SK-N-SH (cell line): Measurements from ENCODE around the gene ZFPL1.
A peak's percentile ranks its signal among the peaks of the same experiment; 100 is the strongest.

Source experiments
- CTCF ChIP-seq: fragments of 200-600 bp; sonication (generic); IDR thresholded peaks from 2 replicates; pipeline ENCODE4 v1.6.1; 2017; ENCODE audit warnings: antibody characterized with exemption, mild to moderate bottlenecking, moderate library complexity
- EZH2phosphoT487 ChIP-seq: fragments of 200-600 bp; sonication (generic); IDR thresholded peaks from 2 replicates; pipeline ENCODE4 v1.6.1; 2017; ENCODE audit warnings: low read depth, mixed run types, mild to moderate bottlenecking, antibody characterized with exemption, moderate library complexity, borderline replicate concordance
- FOSL2 ChIP-seq: IDR thresholded peaks from 2 replicates; pipeline ENCODE4 v1.4.0; 2012; ENCODE audit warnings: low read depth, mild to moderate bottlenecking, moderate library complexity, borderline replicate concordance
- NFIC ChIP-seq: IDR thresholded peaks from 2 replicates; pipeline ENCODE4 v1.4.0; 2012; ENCODE audit warnings: borderline replicate concordance
- POLR2AphosphoS5 ChIP-seq: IDR thresholded peaks from 2 replicates; pipeline ENCODE4 v1.6.1; 2012; ENCODE audit warnings: low read depth, low read length
- RXRA ChIP-seq: IDR thresholded peaks from 2 replicates; pipeline ENCODE4 v1.4.0; 2012; ENCODE audit warnings: low read depth, mild to moderate bottlenecking, borderline replicate concordance
- YY1 ChIP-seq: IDR thresholded peaks from 2 replicates; pipeline ENCODE4 v1.4.0; 2012; ENCODE audit warnings: low read depth, mild to moderate bottlenecking

- TF ChIP-seq CTCF (no peak), YY1 (peak; percentile 76), POLR2AphosphoS5 (peak; percentile 71), EZH2phosphoT487 (no peak), FOSL2 (no peak), NFIC (no peak), RXRA (no peak)
Measured at GRCh38 chr11:65083834-65084597, at the start of gene ZFPL1, which contains the start of gene CDCA5.
